Trophoblast cell (in vitro differentiated cells and primary cell): Measurements from ENCODE around the gene ZNF516.

Source experiments
- DNase-seq, 2 donors: peaks; one replicate each; pipeline ENCODE4 v3.0.0-alpha.2; 2016
- H2AFZ ChIP-seq: 2 replicates; pipeline ENCODE4 v1.6.1; 2013; ENCODE audit warnings: low read length, moderate library complexity, mild to moderate bottlenecking; ENCODE audit not compliant: insufficient read depth, poor library complexity
- H2AK5ac ChIP-seq: 2 replicates; pipeline ENCODE4 v1.6.1; 2013; ENCODE audit warnings: mild to moderate bottlenecking, low read length
- H2BK120ac ChIP-seq: 2 replicates; pipeline ENCODE4 v1.6.1; 2013; ENCODE audit warnings: low read length, mild to moderate bottlenecking, moderate library complexity; ENCODE audit not compliant: insufficient read depth, poor library complexity
- H2BK12ac ChIP-seq: 2 replicates; pipeline ENCODE4 v1.6.1; 2013; ENCODE audit warnings: mild to moderate bottlenecking, low read length, moderate library complexity
- H2BK5ac ChIP-seq: 2 replicates; pipeline ENCODE4 v1.6.1; 2013; ENCODE audit warnings: low read length, low read depth, moderate library complexity, mild to moderate bottlenecking; ENCODE audit not compliant: poor library complexity
- H3K14ac ChIP-seq: 2 replicates; pipeline ENCODE4 v1.6.1; 2013; ENCODE audit warnings: mild to moderate bottlenecking, low read length
- H3K18ac ChIP-seq: 2 replicates; pipeline ENCODE4 v1.6.1; 2013; ENCODE audit warnings: mild to moderate bottlenecking, low read length
- H3K23ac ChIP-seq: 2 replicates; pipeline ENCODE4 v1.6.1; 2013; ENCODE audit warnings: low read length
- H3K27ac ChIP-seq: 2 replicates; pipeline ENCODE4 v1.5.1; 2013; ENCODE audit warnings: low read depth, mild to moderate bottlenecking, inconsistent platforms, low read length, moderate library complexity
- H3K27me3 ChIP-seq: 2 replicates; pipeline ENCODE4 v1.6.1; 2013; ENCODE audit warnings: inconsistent platforms, mild to moderate bottlenecking, low read length, moderate library complexity; ENCODE audit not compliant: insufficient read depth
- H3K36me3 ChIP-seq, 2 experiments: 1 replicate in 1 of 2; 2 replicates in 1 of 2; pipeline ENCODE4 v1.6.1; 2013; ENCODE audit warnings: low read length in 2 of 2, mild to moderate bottlenecking in 2 of 2, moderate library complexity in 1 of 2; ENCODE audit not compliant: insufficient read depth in 2 of 2, control insufficient read depth in 1 of 2
- H3K4ac ChIP-seq: 2 replicates; pipeline ENCODE4 v1.6.1; 2013; ENCODE audit warnings: low read depth, mild to moderate bottlenecking, low read length, moderate library complexity
- H3K4me1 ChIP-seq, 2 experiments: 1 replicate in 1 of 2; 2 replicates in 1 of 2; pipeline ENCODE4 v1.6.1; 2013; ENCODE audit warnings: low read length in 2 of 2, mild to moderate bottlenecking in 2 of 2, moderate library complexity in 1 of 2; ENCODE audit not compliant: insufficient read depth in 2 of 2, control insufficient read depth in 1 of 2
- H3K4me2 ChIP-seq: 2 replicates; pipeline ENCODE4 v1.6.1; 2013; ENCODE audit warnings: inconsistent platforms, mild to moderate bottlenecking, low read length, moderate library complexity
- H3K4me3 ChIP-seq: 2 replicates; pipeline ENCODE4 v1.5.1; 2013; ENCODE audit warnings: mild to moderate bottlenecking, low read depth, low read length, inconsistent platforms
- H3K79me1 ChIP-seq: one replicate; pipeline ENCODE4 v1.6.1; 2013; ENCODE audit warnings: low read length
- H3K79me2 ChIP-seq: 2 replicates; pipeline ENCODE4 v1.6.1; 2013; ENCODE audit warnings: low read length, mild to moderate bottlenecking; ENCODE audit not compliant: control insufficient read depth, insufficient read depth, poor library complexity
- H3K9ac ChIP-seq: 2 replicates; pipeline ENCODE4 v1.6.1; 2013; ENCODE audit warnings: mild to moderate bottlenecking, low read length
- H3K9me3 ChIP-seq: 2 replicates; pipeline ENCODE4 v1.6.1; 2013; ENCODE audit warnings: low read depth, mild to moderate bottlenecking, control low read depth, inconsistent platforms, low read length; ENCODE audit not compliant: insufficient read depth
- H4K12ac ChIP-seq: 2 replicates; pipeline ENCODE4 v1.6.1; 2013; ENCODE audit warnings: low read depth, mild to moderate bottlenecking, low read length, moderate library complexity
- H4K8ac ChIP-seq: 2 replicates; pipeline ENCODE4 v1.6.1; 2013; ENCODE audit warnings: low read depth, mild to moderate bottlenecking, low read length, moderate library complexity
- H4K91ac ChIP-seq: one replicate; pipeline ENCODE4 v1.6.1; 2013; ENCODE audit warnings: low read depth, mild to moderate bottlenecking, low read length, moderate library complexity
- WGBS: extraction: QIAGEN DNeasy Blood & Tissue Kit; methylation state at CpG from one replicate; pipeline ENCODE4 v1.1.7; 2013; ENCODE audit warnings: missing lambda C conversion rate; ENCODE audit not compliant: insufficient read length, insufficient coverage; ENCODE audit errors: extremely low coverage; 5-methylcytosine and 5-hydroxymethylcytosine counted together

ZNF516 gene

DNA sequence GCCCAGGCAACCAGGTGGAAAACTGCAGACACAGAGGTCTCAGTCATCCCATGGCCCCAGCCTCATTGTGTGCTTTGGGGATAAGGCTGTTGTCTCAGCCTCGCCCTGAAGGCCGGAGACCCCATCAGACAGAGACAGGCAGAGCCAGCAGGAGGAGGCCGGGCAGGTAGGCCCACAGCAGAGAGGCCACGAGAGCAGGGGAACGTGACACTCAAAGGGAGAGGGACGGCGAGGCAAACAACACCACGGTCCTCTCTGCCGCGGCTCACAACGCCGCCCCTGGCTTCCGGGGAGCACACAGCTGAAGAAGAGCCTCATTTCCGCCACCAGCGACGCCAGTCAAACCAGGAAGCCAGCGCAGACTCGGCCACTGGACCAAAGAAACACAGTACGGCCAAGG is 103.3 kb downstream of the ZNF516 start:
- H3K4me1 ChIP-seq: peaks cover 8% of the 10 kb centered on the region in 2 experiments
- H3K9me3 ChIP-seq: peaks cover 4% of the 10 kb centered on the region
- H2AK5ac ChIP-seq: no peak overlapping the region
- no peaks in the 10 kb centered on the region for H3K79me1 ChIP-seq
- H3K79me2 ChIP-seq: no peaks in the 10 kb centered on the region
- H2BK12ac ChIP-seq: no peak overlapping the region
- peak overlapping the region; percentile 33 for H3K18ac ChIP-seq
- no peak for DNase-seq
- no peaks in the 10 kb centered on the region for H3K27me3 ChIP-seq
- no peak overlapping the region for H4K12ac ChIP-seq
- H3K36me3 ChIP-seq: no peaks in the 10 kb centered on the region
- H2BK5ac ChIP-seq: no peak overlapping the region
- no peak overlapping the region for H3K14ac ChIP-seq
- no peak overlapping the region for H3K9ac ChIP-seq
- no peak overlapping the region for H4K91ac ChIP-seq
- no peak overlapping the region for H3K23ac ChIP-seq
- H3K27ac ChIP-seq: no peak overlapping the region
- no peak overlapping the region for H3K4ac ChIP-seq
- WGBS: no CpG with 5 or more reads among the region's 19 CpGs
- H3K4me2 ChIP-seq: no peak overlapping the region
- no peak overlapping the region for H3K4me3 ChIP-seq
- no peak overlapping the region for H4K8ac ChIP-seq
- no peak overlapping the region for H2BK120ac ChIP-seq
- no peak overlapping the region for H2AFZ ChIP-seq

DNA sequence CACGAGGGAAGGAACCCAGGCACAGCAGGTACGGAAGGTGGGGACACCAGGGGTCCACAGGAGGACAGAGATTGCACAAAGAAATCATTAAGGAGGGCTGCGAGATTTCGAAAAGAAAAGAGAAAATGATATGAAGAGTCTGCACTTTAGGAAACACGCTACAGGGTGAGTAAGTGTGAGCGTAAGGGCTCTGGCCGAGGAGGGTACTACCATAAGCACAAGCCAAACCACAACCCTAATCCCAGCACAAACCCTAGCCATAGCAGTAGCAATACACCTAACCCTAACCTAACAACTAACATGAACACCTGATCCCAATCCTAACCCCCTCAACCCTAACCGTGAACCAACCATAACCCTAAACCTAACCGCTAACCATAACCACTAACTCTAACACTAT is 104.0 kb downstream of the ZNF516 start:
- Histone ChIP-seq H2BK5ac (no peak overlapping the region), H4K12ac (no peak overlapping the region), H3K4me1 (peaks cover 8% of the 10 kb centered on the region in 2 experiments), H3K4me3 (no peak overlapping the region), H3K18ac (no peak overlapping the region), H2AFZ (no peak overlapping the region), H2BK12ac (no peak overlapping the region), H3K27ac (no peak overlapping the region), H3K9ac (no peak overlapping the region), H4K91ac (no peak overlapping the region), H3K36me3 (no peaks in the 10 kb centered on the region), H3K4me2 (no peak overlapping the region), H3K27me3 (no peaks in the 10 kb centered on the region), H3K14ac (no peak overlapping the region), H3K79me2 (no peaks in the 10 kb centered on the region), H3K4ac (no peak overlapping the region), H2AK5ac (no peak overlapping the region), H3K79me1 (no peaks in the 10 kb centered on the region), H3K9me3 (peaks cover 4% of the 10 kb centered on the region), H2BK120ac (no peak overlapping the region), H3K23ac (no peak overlapping the region), H4K8ac (no peak overlapping the region)
- no peak for DNase-seq
- 100% methylated on average over 2 of the region's 9 CpGs for WGBS

DNA sequence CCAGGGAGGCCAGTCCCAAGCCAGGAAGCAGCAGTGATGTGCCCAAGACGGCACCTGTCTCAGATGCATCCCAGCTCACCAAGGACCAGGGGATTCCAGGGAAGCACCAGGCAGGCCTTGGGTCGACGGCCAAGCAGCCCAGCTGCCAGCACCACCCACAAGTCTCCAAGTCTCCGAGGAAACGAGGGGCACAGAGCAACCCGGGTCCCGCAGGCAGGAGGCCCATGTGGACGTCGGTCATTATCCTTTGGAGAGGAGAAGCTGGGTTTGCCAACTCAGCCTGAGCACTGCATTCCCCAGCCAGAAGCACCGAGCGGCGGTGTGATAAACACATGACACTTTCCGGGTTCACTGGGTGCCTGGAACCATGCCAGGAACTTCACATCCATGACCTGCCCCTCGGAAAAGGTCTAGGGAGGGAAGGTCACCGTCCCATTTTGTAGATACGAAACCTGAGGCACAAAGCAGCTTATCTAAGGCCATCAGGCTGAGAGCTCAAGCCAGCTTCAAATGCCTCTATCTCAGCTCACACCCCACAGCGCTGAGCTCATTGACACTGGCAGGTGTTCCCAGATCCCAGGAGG is 104.5 kb downstream of the ZNF516 start:
- no peak overlapping the region for H3K23ac ChIP-seq
- H3K14ac ChIP-seq: no peak overlapping the region
- DNase-seq: no peak
- H4K12ac ChIP-seq: no peak overlapping the region
- H3K27me3 ChIP-seq: no peaks in the 10 kb centered on the region
- no peak overlapping the region for H3K9ac ChIP-seq
- WGBS: no CpG with 5 or more reads among the region's 17 CpGs
- H3K27ac ChIP-seq: no peak overlapping the region
- H2BK12ac ChIP-seq: no peak overlapping the region
- no peak overlapping the region for H4K91ac ChIP-seq
- H2BK5ac ChIP-seq: no peak overlapping the region
- no peak overlapping the region for H2AFZ ChIP-seq
- H2AK5ac ChIP-seq: no peak overlapping the region
- no peaks in the 10 kb centered on the region for H3K36me3 ChIP-seq
- H3K4me3 ChIP-seq: no peak overlapping the region
- no peak overlapping the region for H3K18ac ChIP-seq
- no peaks in the 10 kb centered on the region for H3K79me1 ChIP-seq
- H3K4me2 ChIP-seq: no peak overlapping the region
- no peak overlapping the region for H4K8ac ChIP-seq
- no peak overlapping the region for H2BK120ac ChIP-seq
- H3K9me3 ChIP-seq: peaks cover 4% of the 10 kb centered on the region
- H3K79me2 ChIP-seq: no peaks in the 10 kb centered on the region
- H3K4me1 ChIP-seq: peaks cover 6 to 7% of the 10 kb centered on the region in 2 experiments
- H3K4ac ChIP-seq: no peak overlapping the region

DNA sequence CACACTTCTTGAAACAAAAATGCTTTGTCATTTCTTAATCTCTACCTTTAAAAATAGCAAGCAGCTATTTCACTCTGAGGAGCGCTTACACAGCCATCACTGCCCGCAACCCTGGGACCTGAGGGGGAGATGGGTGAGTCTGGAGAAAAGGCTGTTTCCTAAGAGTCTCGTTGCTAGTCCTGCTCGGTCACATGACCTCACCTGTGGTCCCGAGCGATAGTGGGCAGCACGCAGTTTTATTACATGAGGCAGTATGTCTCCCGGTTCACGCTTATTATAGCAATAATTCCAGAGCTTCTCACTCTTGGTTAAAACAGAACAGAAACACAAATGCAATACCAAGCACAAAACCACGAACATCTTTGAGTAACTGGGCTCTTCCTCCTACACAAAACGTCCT is 105.3 kb downstream of the ZNF516 start:
- H2AK5ac ChIP-seq: no peak overlapping the region
- no peak overlapping the region for H2BK5ac ChIP-seq
- H3K4me2 ChIP-seq: no peak overlapping the region
- H3K79me2 ChIP-seq: no peaks in the 10 kb centered on the region
- no peak overlapping the region for H3K4ac ChIP-seq
- H3K27ac ChIP-seq: no peak overlapping the region
- WGBS: no CpG with 5 or more reads among the region's 11 CpGs
- H3K18ac ChIP-seq: no peak overlapping the region
- peaks cover 4% of the 10 kb centered on the region for H3K9me3 ChIP-seq
- no peak overlapping the region for H2BK120ac ChIP-seq
- H3K14ac ChIP-seq: no peak overlapping the region
- no peaks in the 10 kb centered on the region for H3K79me1 ChIP-seq
- H4K12ac ChIP-seq: no peak overlapping the region
- H3K23ac ChIP-seq: no peak overlapping the region
- H3K9ac ChIP-seq: no peak overlapping the region
- H4K8ac ChIP-seq: no peak overlapping the region
- no peaks in the 10 kb centered on the region for H3K36me3 ChIP-seq
- no peak overlapping the region for H3K4me3 ChIP-seq
- H2BK12ac ChIP-seq: no peak overlapping the region
- no peak overlapping the region for H4K91ac ChIP-seq
- no peak for DNase-seq
- H3K4me1 ChIP-seq: peaks cover 0 to 3% of the 10 kb centered on the region in 2 experiments
- H3K27me3 ChIP-seq: no peaks in the 10 kb centered on the region
- H2AFZ ChIP-seq: no peak overlapping the region
